ENCODE data around the gene CORO1C. TPM values are rescaled to one million over a fixed set of nuclear protein-coding genes. Genes with fewer than 3 reads are reported as not detected.

CORO1C gene
- total and polyA plus RNA-seq, 2 donors (not counting 3 experiments of a cell fraction or from before 2014, with no cell fraction given), result 150 to 240 TPM

- no peaks in the 10 kb centered on the region for H3K36me3 ChIP-seq (ENCODE audit: control insufficient read depth in 2 of 2, extremely low read depth in 1 of 2, insufficient read depth in 2 of 2, low read length in 2 of 2)
- no peak overlapping the region for H3K4me2 ChIP-seq (ENCODE audit: insufficient read depth, low read length)
- ChIA-PET POLR2A (no interaction called here), CTCF (interaction anchor here (6.3 kb wide), 1 partner anchor 44 kb away, joined by 86 read pairs; no protein-coding TSS in a partner anchor)
- no peak for FAIRE-seq
- peaks cover 3% of the 10 kb centered on the region for H3K4me1 ChIP-seq (ENCODE audit: control insufficient read depth, extremely low read depth, insufficient read depth, low read length)
- no peak overlapping the region for H3K4me3 ChIP-seq (replicated peaks in 1 of 3; ENCODE audit: insufficient read depth in 1 of 3, low read depth in 1 of 3, low read length in 3 of 3)
- no TSS peak for BruUV-seq (replicated peaks)
- DNase-seq (ENCODE audit: low read depth, low spot score), result no peak
- H4K20me1 ChIP-seq (replicated peaks; ENCODE audit: control insufficient read depth, extremely low read depth, insufficient read depth, low read length), result no peaks in the 10 kb centered on the region
- H2AFZ ChIP-seq (ENCODE audit: low read depth, low read length), result no peak overlapping the region
- no peaks in the 10 kb centered on the region for H3K9me3 ChIP-seq (replicated peaks; ENCODE audit: control insufficient read depth, insufficient read depth, low read length)
- H3K27me3 ChIP-seq (ENCODE audit: control insufficient read depth in 2 of 2, insufficient read depth in 2 of 2, low read length in 2 of 2), result no peaks in the 10 kb centered on the region
- H3K9me1 ChIP-seq (replicated peaks; ENCODE audit: control insufficient read depth, extremely low read depth, insufficient read depth, low read length), result no peaks in the 10 kb centered on the region
- H3K79me2 ChIP-seq (ENCODE audit: control insufficient read depth, insufficient read depth, low read length), result no peaks in the 10 kb centered on the region
- no peak overlapping the region for H3K9ac ChIP-seq (replicated peaks; ENCODE audit: extremely low read depth, insufficient read depth, low read length)
- dilution Hi-C loops (cut with MboI; ENCODE audit: extremely low pct_ligation_motif_present, low sequenced_read_pairs) (no loop called here), intact Hi-C loops (cut with micrococcal nuclease) (loop anchor here (5.0 kb wide), 1 partner anchor 97 kb away; the partner anchor contains the start of gene FICD)
- H3K27ac ChIP-seq (ENCODE audit: insufficient read depth, low read depth, low read length), result no peak overlapping the region
- TF ChIP-seq POLR2AphosphoS5 (IDR thresholded peaks at IDR 0.05; ENCODE audit: insufficient read depth, low read depth, low read length) (no peak), GATA2 (IDR thresholded peaks at IDR 0.05; ENCODE audit: insufficient read depth, insufficient read length, low read depth, low read length) (no peak), MAX (IDR thresholded peaks at IDR 0.05; ENCODE audit: insufficient read depth, insufficient read length) (no peak), POLR2A (IDR thresholded peaks at IDR 0.05; ENCODE audit: low read depth, low read length) (no peak), JUN (IDR thresholded peaks at IDR 0.05; ENCODE audit: borderline replicate concordance, insufficient read depth, insufficient read length, low read depth) (no peak)
These were observed 116.7 kb downstream of the CORO1C start for GRCh38 chr12:108614639-108615038.

- CTCF ChIA-PET, result interaction anchor here (2.1 to 6.3 kb wide), 2 partner anchors 8 to 43 kb away, joined by 5 to 86 read pairs; no protein-coding TSS in a partner anchor
- BruUV-seq (replicated peaks), result no TSS peak
- H3K9me1 ChIP-seq (replicated peaks; ENCODE audit: control insufficient read depth, extremely low read depth, insufficient read depth, low read length), result no peaks in the 10 kb centered on the region
These were observed 117.3 kb downstream of the CORO1C start for GRCh38 chr12:108614041-108614440.

More at GRCh38 chr12:108614041-108614440, 117.3 kb downstream of the CORO1C start:
- Histone ChIP-seq H3K27ac (ENCODE audit: insufficient read depth, low read depth, low read length) (no peak overlapping the region), H2AFZ (ENCODE audit: low read depth, low read length) (no peak overlapping the region), H3K4me2 (ENCODE audit: insufficient read depth, low read length) (no peak overlapping the region), H3K36me3 (ENCODE audit: control insufficient read depth in 2 of 2, extremely low read depth in 1 of 2, insufficient read depth in 2 of 2, low read length in 2 of 2) (no peaks in the 10 kb centered on the region), H3K27me3 (ENCODE audit: control insufficient read depth in 2 of 2, insufficient read depth in 2 of 2, low read length in 2 of 2) (no peaks in the 10 kb centered on the region), H3K79me2 (ENCODE audit: control insufficient read depth, insufficient read depth, low read length) (no peaks in the 10 kb centered on the region), H4K20me1 (replicated peaks; ENCODE audit: control insufficient read depth, extremely low read depth, insufficient read depth, low read length) (no peaks in the 10 kb centered on the region), H3K4me3 (replicated peaks in 1 of 3; ENCODE audit: insufficient read depth in 1 of 3, low read depth in 1 of 3, low read length in 3 of 3) (no peak overlapping the region), H3K9ac (replicated peaks; ENCODE audit: extremely low read depth, insufficient read depth, low read length) (no peak overlapping the region), H3K9me3 (replicated peaks; ENCODE audit: control insufficient read depth, insufficient read depth, low read length) (no peaks in the 10 kb centered on the region), H3K4me1 (ENCODE audit: control insufficient read depth, extremely low read depth, insufficient read depth, low read length) (peaks cover 3% of the 10 kb centered on the region)
- intact Hi-C loops (cut with micrococcal nuclease), result no loop called here
- TF ChIP-seq POLR2AphosphoS5 (IDR thresholded peaks at IDR 0.05; ENCODE audit: insufficient read depth, low read depth, low read length) (no peak), JUN (IDR thresholded peaks at IDR 0.05; ENCODE audit: borderline replicate concordance, insufficient read depth, insufficient read length, low read depth) (no peak), CTCF (IDR thresholded peaks at IDR 0.05; ENCODE audit: extremely low read depth in 1 of 2, insufficient read depth in 1 of 2, low read depth in 1 of 2, low read length in 2 of 2) (no peak), GATA2 (IDR thresholded peaks at IDR 0.05; ENCODE audit: insufficient read depth, insufficient read length, low read depth, low read length) (no peak), EZH2 (IDR thresholded peaks at IDR 0.05; ENCODE audit: borderline replicate concordance, low read depth, low read length, severe bottlenecking) (no peak), FOS (IDR thresholded peaks at IDR 0.05; ENCODE audit: borderline replicate concordance, insufficient read depth, low read length) (no peak), MAX (IDR thresholded peaks at IDR 0.05; ENCODE audit: insufficient read depth, insufficient read length) (no peak), MYC (IDR thresholded peaks at IDR 0.05; ENCODE audit: low read depth, low read length) (no peak), POLR2A (IDR thresholded peaks at IDR 0.05; ENCODE audit: low read depth, low read length) (no peak)
- FAIRE-seq, result no peak
- no peak for DNase-seq (ENCODE audit: low read depth, low spot score)
- POLR2A ChIA-PET, result no interaction called here
- dilution Hi-C loops (cut with MboI; ENCODE audit: extremely low pct_ligation_motif_present, low sequenced_read_pairs), result no loop called here

All from endothelial cell of umbilical vein (primary cell).